ENCODE results near the gene DOCK6.
A peak's percentile ranks its signal among the peaks of the same experiment; 100 is the strongest.

DOCK6 gene, protein sequence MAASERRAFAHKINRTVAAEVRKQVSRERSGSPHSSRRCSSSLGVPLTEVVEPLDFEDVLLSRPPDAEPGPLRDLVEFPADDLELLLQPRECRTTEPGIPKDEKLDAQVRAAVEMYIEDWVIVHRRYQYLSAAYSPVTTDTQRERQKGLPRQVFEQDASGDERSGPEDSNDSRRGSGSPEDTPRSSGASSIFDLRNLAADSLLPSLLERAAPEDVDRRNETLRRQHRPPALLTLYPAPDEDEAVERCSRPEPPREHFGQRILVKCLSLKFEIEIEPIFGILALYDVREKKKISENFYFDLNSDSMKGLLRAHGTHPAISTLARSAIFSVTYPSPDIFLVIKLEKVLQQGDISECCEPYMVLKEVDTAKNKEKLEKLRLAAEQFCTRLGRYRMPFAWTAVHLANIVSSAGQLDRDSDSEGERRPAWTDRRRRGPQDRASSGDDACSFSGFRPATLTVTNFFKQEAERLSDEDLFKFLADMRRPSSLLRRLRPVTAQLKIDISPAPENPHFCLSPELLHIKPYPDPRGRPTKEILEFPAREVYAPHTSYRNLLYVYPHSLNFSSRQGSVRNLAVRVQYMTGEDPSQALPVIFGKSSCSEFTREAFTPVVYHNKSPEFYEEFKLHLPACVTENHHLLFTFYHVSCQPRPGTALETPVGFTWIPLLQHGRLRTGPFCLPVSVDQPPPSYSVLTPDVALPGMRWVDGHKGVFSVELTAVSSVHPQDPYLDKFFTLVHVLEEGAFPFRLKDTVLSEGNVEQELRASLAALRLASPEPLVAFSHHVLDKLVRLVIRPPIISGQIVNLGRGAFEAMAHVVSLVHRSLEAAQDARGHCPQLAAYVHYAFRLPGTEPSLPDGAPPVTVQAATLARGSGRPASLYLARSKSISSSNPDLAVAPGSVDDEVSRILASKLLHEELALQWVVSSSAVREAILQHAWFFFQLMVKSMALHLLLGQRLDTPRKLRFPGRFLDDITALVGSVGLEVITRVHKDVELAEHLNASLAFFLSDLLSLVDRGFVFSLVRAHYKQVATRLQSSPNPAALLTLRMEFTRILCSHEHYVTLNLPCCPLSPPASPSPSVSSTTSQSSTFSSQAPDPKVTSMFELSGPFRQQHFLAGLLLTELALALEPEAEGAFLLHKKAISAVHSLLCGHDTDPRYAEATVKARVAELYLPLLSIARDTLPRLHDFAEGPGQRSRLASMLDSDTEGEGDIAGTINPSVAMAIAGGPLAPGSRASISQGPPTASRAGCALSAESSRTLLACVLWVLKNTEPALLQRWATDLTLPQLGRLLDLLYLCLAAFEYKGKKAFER (N-terminal part only)

DNA sequence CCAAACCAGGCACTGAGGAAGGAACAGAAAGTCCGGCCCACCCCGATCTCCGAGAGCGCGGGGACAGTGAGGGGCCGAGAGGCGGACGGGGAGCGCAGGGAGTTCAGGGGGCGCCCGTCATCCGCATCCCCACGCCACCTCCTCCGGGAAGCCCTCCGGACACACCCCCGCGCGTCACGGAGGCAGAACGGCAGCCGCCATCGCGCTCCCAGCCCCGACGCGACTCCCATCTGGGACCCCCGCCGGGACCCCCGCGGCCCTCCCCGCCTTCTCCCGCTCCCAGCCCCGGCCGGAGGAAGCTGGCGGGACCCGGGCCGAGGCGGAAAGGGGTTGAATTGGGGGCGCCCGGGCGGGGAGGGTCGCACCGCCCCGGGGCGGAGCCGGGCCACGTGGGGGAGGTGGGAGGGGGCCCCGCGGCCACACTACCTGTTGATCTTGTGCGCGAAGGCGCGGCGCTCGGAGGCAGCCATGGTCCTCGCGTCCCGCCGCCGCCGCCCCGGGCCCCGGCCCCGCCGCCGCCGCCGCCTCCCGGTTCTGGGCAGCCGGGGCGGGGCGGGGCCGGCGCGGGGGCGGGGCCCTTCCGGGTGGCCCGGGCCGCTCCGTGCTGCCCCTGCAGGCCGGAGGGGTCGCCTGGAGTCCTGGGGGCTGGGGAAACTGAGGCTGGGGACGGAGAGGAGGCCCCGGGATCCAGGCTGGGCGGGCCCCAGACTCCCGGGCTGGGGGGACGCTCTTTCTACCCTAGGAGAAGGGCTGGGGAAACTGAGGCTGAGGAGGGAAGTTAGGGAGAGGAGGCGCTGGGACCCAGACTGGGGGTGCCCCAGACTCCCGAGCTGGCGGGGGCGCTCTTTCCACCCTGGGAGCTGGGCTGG lies at the start of gene DOCK6:
TSS of gene DOCK6 (minus strand) at position 554 of the 869 bp plus-strand sequence. CDS start at position 470, 84 bp downstream.
- DNase-seq (ENCODE audit: low read depth, low spot score) = no peak
- peak within 1 kb of the TSS; percentile 53 for H3K4me3 ChIP-seq (ENCODE audit: low read depth, low read length)
- TF ChIP-seq, protein P1, sequence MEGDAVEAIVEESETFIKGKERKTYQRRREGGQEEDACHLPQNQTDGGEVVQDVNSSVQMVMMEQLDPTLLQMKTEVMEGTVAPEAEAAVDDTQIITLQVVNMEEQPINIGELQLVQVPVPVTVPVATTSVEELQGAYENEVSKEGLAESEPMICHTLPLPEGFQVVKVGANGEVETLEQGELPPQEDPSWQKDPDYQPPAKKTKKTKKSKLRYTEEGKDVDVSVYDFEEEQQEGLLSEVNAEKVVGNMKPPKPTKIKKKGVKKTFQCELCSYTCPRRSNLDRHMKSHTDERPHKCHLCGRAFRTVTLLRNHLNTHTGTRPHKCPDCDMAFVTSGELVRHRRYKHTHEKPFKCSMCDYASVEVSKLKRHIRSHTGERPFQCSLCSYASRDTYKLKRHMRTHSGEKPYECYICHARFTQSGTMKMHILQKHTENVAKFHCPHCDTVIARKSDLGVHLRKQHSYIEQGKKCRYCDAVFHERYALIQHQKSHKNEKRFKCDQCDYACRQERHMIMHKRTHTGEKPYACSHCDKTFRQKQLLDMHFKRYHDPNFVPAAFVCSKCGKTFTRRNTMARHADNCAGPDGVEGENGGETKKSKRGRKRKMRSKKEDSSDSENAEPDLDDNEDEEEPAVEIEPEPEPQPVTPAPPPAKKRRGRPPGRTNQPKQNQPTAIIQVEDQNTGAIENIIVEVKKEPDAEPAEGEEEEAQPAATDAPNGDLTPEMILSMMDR (IDR thresholded peaks at IDR 0.05; ENCODE audit: low read depth, low read length) = peak; percentile 40
- in situ Hi-C loops (cut with HindIII; ENCODE audit: low sequenced_read_pairs) = no loop called here

DNA sequence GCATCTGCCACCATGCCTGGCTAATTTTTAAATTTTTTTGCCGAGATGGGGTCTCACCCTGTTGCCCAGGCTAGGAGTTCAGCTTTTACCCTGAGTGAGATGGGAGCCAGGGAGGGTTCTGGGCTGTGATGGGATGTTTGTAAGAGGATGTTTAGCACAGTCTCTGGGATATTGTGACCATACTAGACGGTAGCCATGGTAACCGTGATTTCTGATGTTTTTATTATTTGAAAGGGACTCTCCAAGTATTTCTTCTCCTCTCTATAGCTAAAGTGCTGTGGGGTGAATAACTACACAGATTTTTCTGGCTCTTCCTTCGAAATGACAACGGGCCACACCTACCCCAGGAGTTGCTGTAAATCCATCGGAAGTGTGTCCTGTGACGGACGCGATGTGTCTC lies 44.0 kb upstream of the DOCK6 start:
- TF ChIP-seq, protein P1 (IDR thresholded peaks at IDR 0.05; ENCODE audit: low read depth, low read length) = no peak
- no peak for DNase-seq (ENCODE audit: low read depth, low spot score)
- in situ Hi-C loops (cut with HindIII; ENCODE audit: low sequenced_read_pairs) = no loop called here
- H3K4me3 ChIP-seq (ENCODE audit: low read depth, low read length) = no peak overlapping the region

DNA sequence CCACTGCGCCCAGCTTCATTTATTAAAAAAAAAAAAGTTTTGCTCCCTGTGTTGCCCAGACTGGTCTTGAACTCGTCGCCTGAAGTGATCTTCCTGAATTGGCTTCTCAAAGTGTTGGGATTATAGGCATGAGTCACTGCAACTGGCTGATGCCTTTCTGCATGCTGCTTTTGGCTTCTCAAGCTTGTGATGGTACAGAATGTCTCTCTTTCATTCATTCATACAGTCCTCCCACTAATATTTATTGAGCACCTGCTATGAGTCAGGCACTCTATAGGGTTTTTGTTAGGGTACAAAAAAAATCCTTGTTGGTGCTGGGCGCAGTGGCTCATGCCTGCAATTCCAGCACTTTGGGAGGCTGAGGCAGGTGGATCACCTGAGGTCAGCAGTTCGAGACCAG lies 42.6 kb upstream of the DOCK6 start:
- H3K4me3 ChIP-seq (ENCODE audit: low read depth, low read length) = no peak overlapping the region
- no peak for DNase-seq (ENCODE audit: low read depth, low spot score)
- TF ChIP-seq, protein P1 (IDR thresholded peaks at IDR 0.05; ENCODE audit: low read depth, low read length) = no peak
- in situ Hi-C loops (cut with HindIII; ENCODE audit: low sequenced_read_pairs) = no loop called here

DNA sequence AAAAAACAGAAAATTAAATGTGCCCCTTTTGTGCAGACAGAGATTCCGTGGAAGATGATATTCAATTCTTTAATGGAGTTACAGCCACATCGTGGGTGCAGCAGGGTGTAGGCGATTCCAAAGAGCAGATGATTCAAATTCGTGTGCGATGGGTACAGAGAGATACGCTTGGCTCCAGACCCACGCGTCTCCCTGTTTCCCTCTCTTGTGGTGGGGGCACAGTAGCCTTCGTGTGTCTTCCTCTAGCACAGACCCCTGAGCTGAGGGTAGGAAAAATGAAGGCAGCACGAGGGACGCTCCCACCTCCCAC lies 38.4 kb upstream of the DOCK6 start:
- TF ChIP-seq, protein P1 (IDR thresholded peaks at IDR 0.05; ENCODE audit: low read depth, low read length) = no peak
- DNase-seq (ENCODE audit: low read depth, low spot score) = no peak
- no peak overlapping the region for H3K4me3 ChIP-seq (ENCODE audit: low read depth, low read length)
- in situ Hi-C loops (cut with HindIII; ENCODE audit: low sequenced_read_pairs) = no loop called here

DNA sequence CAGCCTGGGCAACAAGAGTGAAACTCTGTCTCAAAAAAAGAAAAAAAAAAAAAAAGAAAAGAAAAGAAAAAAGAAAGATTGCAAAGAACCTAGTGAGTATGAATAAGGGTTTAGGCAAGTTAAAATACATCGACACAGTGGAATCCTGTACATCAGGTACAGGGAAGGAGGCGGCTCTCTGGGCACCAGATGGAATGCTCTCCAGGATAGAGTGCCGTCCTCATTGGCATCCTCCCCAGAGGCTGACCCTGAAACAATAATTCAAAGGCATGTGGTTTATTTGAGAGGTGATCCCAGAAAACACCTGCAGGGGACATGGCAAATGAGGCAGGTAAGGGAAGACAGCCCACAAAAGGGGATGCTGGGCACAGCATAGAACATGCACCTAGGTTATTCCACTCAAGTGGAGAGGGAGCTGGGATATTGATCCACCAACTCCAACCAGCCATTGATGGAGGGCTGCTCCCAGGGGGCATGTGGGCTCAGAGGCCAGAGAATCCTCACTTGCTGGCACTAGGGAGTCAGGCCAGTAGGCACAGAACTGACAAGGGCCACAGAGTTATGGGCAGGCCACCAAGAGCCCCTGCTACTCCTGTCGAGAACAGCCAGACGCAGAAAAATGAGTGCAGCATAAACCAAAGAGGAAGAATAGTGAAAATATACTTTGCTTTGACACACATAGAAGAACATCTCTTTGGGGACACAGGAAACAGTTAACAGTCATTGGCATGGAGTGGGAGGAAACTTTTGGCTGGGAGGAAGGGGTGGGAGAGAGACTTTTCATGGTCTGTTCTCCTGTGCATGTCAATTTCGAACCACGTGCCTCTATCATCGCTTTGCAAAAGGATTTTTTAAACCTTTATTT lies 37.9 kb upstream of the DOCK6 start:
- no peak overlapping the region for H3K4me3 ChIP-seq (ENCODE audit: low read depth, low read length)
- DNase-seq (ENCODE audit: low read depth, low spot score) = no peak
- in situ Hi-C loops (cut with HindIII; ENCODE audit: low sequenced_read_pairs) = no loop called here
- TF ChIP-seq, protein P1 (IDR thresholded peaks at IDR 0.05; ENCODE audit: low read depth, low read length) = no peak
